Measurements from ENCODE around the gene SLC25A22. TPM values are rescaled to one million over a fixed set of nuclear protein-coding genes. Genes with fewer than 3 reads are reported as not detected.

SLC25A22 gene
- total and polyA plus RNA-seq, 2 donors (not counting 1 experiment from before 2014, with no cell fraction given) = 9.9 to 10.4 TPM

GRCh38 chr11:803467-803742 is 5.3 kb upstream of the SLC25A22 start:
- H3K27ac ChIP-seq (ENCODE audit: insufficient read depth, low read length) = no peak overlapping the region
- H3K9ac ChIP-seq (ENCODE audit: insufficient read depth, low read length) = no peak overlapping the region
- DNase-seq (ENCODE audit: low read depth in 2 of 2) = no peak
- H3K27me3 ChIP-seq (ENCODE audit: control insufficient read depth, insufficient read depth, low read length) = no peaks in the 10 kb centered on the region
- no peaks in the 10 kb centered on the region for H4K20me1 ChIP-seq (ENCODE audit: control insufficient read depth, extremely low read depth, insufficient read depth, low read length)
- peaks cover 20% of the 10 kb centered on the region for H3K36me3 ChIP-seq (ENCODE audit: control insufficient read depth, insufficient read depth, low read length)
- no peaks in the 10 kb centered on the region for H3K9me3 ChIP-seq (ENCODE audit: control insufficient read depth, insufficient read depth, low read depth, low read length)
- peak overlapping the region in 2 of 4 experiments; percentile 54 to 73 for H3K4me3 ChIP-seq (replicated peaks in 1 of 4; ENCODE audit: control extremely low read depth in 1 of 4, insufficient read depth in 1 of 4, low read depth in 3 of 4, low read length in 4 of 4)
- H3K79me2 ChIP-seq (ENCODE audit: control insufficient read depth, insufficient read depth, low read length) = peaks cover 4% of the 10 kb centered on the region
- peaks cover 10% of the 10 kb centered on the region for H3K4me1 ChIP-seq (ENCODE audit: control insufficient read depth, extremely low read depth, insufficient read depth, low read length)
- no peak overlapping the region for H2AFZ ChIP-seq (ENCODE audit: low read length)
- no peak for TF ChIP-seq EZH2 (IDR thresholded peaks at IDR 0.05; ENCODE audit: low read length, missing control alignments)
- TF ChIP-seq, protein P1, sequence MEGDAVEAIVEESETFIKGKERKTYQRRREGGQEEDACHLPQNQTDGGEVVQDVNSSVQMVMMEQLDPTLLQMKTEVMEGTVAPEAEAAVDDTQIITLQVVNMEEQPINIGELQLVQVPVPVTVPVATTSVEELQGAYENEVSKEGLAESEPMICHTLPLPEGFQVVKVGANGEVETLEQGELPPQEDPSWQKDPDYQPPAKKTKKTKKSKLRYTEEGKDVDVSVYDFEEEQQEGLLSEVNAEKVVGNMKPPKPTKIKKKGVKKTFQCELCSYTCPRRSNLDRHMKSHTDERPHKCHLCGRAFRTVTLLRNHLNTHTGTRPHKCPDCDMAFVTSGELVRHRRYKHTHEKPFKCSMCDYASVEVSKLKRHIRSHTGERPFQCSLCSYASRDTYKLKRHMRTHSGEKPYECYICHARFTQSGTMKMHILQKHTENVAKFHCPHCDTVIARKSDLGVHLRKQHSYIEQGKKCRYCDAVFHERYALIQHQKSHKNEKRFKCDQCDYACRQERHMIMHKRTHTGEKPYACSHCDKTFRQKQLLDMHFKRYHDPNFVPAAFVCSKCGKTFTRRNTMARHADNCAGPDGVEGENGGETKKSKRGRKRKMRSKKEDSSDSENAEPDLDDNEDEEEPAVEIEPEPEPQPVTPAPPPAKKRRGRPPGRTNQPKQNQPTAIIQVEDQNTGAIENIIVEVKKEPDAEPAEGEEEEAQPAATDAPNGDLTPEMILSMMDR (conservative IDR thresholded peaks at IDR 0.05 in 1 of 2, IDR thresholded peaks at IDR 0.05 in 1 of 2; ENCODE audit: low read depth in 1 of 2, low read length in 2 of 2) = no peak
- peak overlapping the region; percentile 25 for H3K4me2 ChIP-seq (ENCODE audit: extremely low read depth, insufficient read depth, low read length)

- TF ChIP-seq EZH2 (IDR thresholded peaks at IDR 0.05; ENCODE audit: low read length, missing control alignments) = no peak
- TF ChIP-seq, protein P1 (conservative IDR thresholded peaks at IDR 0.05 in 1 of 2, IDR thresholded peaks at IDR 0.05 in 1 of 2; ENCODE audit: low read depth in 1 of 2, low read length in 2 of 2) = no peak
- Histone ChIP-seq H4K20me1 (ENCODE audit: control insufficient read depth, extremely low read depth, insufficient read depth, low read length) (no peaks in the 10 kb centered on the region), H3K4me2 (ENCODE audit: extremely low read depth, insufficient read depth, low read length) (peak overlapping the region; percentile 25), H3K4me3 (replicated peaks in 1 of 4; ENCODE audit: control extremely low read depth in 1 of 4, insufficient read depth in 1 of 4, low read depth in 3 of 4, low read length in 4 of 4) (peak overlapping the region in 1 of 4 experiments; percentile 73), H3K27me3 (ENCODE audit: control insufficient read depth, insufficient read depth, low read length) (no peaks in the 10 kb centered on the region), H3K36me3 (ENCODE audit: control insufficient read depth, insufficient read depth, low read length) (peaks cover 20% of the 10 kb centered on the region), H3K79me2 (ENCODE audit: control insufficient read depth, insufficient read depth, low read length) (peaks cover 1% of the 10 kb centered on the region), H3K27ac (ENCODE audit: insufficient read depth, low read length) (no peak overlapping the region), H2AFZ (ENCODE audit: low read length) (no peak overlapping the region), H3K4me1 (ENCODE audit: control insufficient read depth, extremely low read depth, insufficient read depth, low read length) (peaks cover 9% of the 10 kb centered on the region), H3K9ac (ENCODE audit: insufficient read depth, low read length) (no peak overlapping the region), H3K9me3 (ENCODE audit: control insufficient read depth, insufficient read depth, low read depth, low read length) (no peaks in the 10 kb centered on the region)
- DNase-seq (ENCODE audit: low read depth in 2 of 2) = no peak
Measured at GRCh38 chr11:802693-803466, 4.8 kb upstream of the SLC25A22 start.

- H3K4me3 ChIP-seq (replicated peaks in 1 of 4; ENCODE audit: control extremely low read depth in 1 of 4, insufficient read depth in 1 of 4, low read depth in 3 of 4, low read length in 4 of 4) = no peak overlapping the region
- H3K27ac ChIP-seq (ENCODE audit: insufficient read depth, low read length) = no peak overlapping the region
- no peaks in the 10 kb centered on the region for H3K27me3 ChIP-seq (ENCODE audit: control insufficient read depth, insufficient read depth, low read length)
- H3K4me1 ChIP-seq (ENCODE audit: control insufficient read depth, extremely low read depth, insufficient read depth, low read length) = peaks cover 10% of the 10 kb centered on the region
- H4K20me1 ChIP-seq (ENCODE audit: control insufficient read depth, extremely low read depth, insufficient read depth, low read length) = no peaks in the 10 kb centered on the region
- H3K36me3 ChIP-seq (ENCODE audit: control insufficient read depth, insufficient read depth, low read length) = peaks cover 20% of the 10 kb centered on the region
- H3K9me3 ChIP-seq (ENCODE audit: control insufficient read depth, insufficient read depth, low read depth, low read length) = no peaks in the 10 kb centered on the region
- H3K9ac ChIP-seq (ENCODE audit: insufficient read depth, low read length) = no peak overlapping the region
- TF ChIP-seq, protein P1 (conservative IDR thresholded peaks at IDR 0.05 in 1 of 2, IDR thresholded peaks at IDR 0.05 in 1 of 2; ENCODE audit: low read depth in 1 of 2, low read length in 2 of 2) = no peak
- TF ChIP-seq EZH2 (IDR thresholded peaks at IDR 0.05; ENCODE audit: low read length, missing control alignments) = no peak
- H3K79me2 ChIP-seq (ENCODE audit: control insufficient read depth, insufficient read depth, low read length) = no peaks in the 10 kb centered on the region
- no peak overlapping the region for H3K4me2 ChIP-seq (ENCODE audit: extremely low read depth, insufficient read depth, low read length)
- DNase-seq (ENCODE audit: low read depth in 2 of 2) = no peak
- H2AFZ ChIP-seq (ENCODE audit: low read length) = no peak overlapping the region
Measured at GRCh38 chr11:802018-802617, 4.0 kb upstream of the SLC25A22 start.
